Activated CD4-positive, CD25-positive, alpha-beta regulatory T cell treated with anti-CD3 and anti-CD28 coated beads, Interleukin-2, amount 50 U/mL, for 24 hours (primary cell): Measurements from ENCODE around the gene SCP2.

Experiments
- ATAC-seq, 2 donors: fragments of 150-1000 bp; cut with Tn5 transposase; one replicate each; pipeline ENCODE4 v1.10.0; 2021; ENCODE audit warnings: mild to moderate bottlenecking in 1 of 2, moderate library complexity in 1 of 2

SCP2 gene

DNA sequence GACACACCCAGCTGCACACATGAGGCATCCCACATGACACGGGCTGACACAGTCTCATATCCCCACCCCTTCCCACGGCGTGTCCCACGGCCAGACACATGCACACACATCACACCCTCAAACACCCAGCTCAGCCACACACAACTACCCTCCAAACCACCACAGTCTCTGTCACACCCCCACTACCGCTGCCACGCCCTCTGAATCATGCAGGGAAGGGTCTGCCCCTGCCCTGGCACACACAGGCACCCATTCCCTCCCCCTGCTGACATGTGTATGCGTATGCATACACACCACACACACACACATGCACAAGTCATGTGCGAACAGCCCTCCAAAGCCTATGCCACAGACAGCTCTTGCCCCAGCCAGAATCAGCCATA lies 157.5 kb downstream of the SCP2 start:
- no peak for ATAC-seq

DNA sequence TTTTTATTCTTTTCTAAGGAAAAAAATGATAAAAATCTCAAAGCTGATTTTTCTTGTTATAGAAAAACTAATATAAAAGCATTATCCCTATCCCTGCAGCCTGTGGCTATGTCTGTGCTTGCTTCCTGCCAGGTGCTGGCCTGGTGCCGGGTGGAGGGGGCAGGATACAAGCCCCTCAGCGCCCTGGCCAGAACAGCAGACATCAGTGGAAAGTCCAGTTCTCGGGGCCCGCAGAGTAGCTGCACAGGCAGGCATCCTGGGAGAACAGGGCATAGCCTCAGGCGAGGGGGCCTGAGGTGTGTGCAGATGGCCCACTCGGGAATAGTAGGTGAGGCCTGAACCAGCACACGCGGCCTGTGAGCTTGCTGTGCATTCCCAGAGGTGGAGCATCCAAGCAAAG lies 158.3 kb downstream of the SCP2 start:
- ATAC-seq = no peak

DNA sequence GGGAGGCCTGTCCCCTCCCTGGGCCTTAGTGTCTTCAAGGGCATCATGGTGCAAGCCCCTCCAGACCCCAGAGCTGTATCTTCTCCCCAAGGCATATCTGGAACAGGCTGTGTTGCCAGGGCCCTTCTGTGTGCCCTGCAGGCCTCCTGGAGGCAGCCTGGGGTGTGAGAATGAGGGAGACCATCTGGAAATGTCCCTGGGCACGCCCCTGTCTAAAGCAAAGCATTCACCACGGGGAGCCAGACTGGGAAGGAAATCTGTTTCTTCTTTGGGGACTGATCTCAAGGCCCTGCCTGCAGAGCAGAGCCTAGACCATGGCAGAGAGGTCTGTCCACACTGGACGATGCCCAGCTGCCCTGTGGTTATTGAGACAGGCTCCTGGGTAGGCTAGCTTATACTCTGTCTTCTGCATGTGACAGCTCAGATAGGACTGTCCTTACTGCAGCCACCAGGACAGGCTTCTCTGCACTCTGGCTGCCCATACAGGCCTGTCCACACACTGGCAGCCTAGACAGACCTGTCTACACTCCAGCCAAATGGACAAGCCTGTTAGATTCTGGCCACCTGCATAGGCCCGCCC lies 159.5 kb downstream of the SCP2 start:
- no peak for ATAC-seq

DNA sequence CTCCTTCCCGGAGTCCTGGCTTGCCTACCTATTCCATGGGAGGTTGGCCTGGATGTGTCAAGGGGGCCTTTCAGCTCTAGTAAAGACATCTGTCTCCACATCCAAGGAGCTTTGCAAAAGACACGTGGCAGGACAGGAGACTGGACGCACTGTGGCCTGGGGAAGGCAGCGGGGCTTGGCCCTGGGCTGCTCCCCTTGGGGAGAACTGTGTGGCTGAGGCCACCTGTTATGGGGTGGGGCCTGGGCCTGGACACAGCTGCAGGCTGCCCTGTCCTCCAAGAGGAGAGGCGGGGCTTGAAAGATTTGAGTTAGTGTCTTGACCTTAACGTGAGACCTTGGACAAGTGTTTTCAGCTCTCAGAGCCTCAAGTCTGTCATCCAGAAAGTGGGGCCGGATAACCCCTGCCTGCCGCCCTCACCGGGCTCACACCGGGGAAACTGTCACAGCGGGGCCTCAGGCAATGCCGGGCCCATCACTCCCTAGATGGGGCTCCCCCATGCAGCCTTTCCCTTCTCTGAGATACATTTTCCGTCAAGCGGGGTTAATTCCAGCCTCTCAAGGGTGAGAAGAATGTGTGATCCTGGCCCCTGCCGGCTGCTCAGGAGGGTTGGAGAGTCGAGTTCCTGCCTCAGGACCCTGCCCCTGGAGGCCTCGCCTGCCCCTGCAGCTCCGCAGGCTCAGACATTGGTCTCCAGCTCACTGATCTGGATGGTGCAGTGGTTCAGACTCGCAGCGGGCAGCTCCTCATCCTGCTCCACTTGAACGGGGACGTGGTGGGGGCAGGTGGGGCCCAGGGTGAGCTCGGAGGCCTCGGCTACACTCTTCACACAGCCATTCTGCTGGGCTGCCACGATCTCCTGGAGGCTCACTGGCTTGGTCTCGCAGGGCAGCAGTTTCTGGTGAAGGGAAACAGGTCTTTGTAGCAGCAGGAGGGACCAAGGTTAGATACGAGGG lies 160.5 kb downstream of the SCP2 start:
- no peak for ATAC-seq

DNA sequence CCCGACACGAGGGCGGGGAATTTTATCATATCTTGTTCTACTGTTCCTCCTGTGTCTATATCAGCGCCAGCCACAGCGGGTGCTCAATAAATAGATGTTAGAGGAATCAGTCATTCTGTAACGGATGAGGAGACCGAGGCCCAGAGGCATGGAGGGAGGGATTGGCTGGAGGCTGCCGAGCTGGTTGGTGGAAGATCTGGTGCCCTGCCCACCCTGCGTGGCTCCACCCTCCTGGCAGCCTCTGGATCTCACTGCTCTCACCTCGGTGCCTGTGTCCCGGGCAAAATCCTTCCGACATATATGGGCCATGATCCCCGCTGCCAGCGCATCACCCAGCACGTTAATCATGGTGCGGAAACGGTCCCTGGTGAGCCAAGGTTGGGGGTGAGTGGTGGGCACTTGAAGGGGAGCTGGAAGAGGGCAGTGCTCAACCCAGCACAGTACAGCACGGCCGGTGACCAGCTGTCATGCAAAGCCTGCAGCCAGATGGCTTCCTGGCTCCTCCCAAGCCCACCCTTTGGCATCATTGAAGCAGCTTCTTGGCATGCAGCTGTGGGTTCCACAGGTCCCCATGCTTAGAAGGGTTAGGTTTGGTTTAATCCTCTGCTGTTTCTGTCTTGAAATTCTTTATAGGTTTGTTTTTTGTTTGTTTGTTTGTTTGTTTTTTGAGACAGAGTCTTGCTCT lies 161.7 kb downstream of the SCP2 start:
- ATAC-seq = no peak

DNA sequence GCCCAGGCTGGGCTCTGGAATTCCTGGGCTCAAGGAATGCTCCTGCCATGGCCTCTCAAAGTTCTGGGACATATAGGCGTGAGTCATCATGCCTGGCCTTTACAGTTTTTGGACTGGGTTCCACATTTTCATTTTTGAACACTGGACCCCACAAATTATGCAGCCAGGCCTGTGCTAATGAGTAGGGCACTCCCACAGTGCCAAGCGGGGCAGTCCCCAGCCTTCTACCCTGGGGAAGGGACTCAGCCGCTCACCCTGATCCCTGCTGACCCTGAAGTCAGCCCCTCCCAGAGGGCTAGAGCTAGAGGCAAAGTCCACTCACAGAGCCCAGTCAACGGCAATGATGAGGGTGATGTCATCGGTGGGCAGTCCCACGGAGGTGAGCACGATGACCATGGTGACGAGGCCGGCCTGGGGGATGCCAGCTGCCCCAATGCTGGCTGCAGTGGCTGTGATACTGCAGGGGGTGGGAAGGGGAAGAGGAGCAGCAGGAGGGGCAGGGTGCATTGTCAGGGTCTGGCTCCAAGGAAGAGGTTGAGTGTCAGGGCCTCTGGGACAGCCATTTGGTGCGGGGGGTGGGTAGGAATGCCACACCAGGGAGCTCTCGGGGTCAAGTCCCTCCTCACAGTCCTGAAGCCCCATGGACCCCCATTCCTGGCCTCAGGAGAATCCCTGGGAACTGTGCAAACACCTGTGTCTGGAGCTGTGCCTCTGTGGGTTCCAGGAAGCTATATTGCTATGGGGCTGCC lies 162.6 kb downstream of the SCP2 start:
- ATAC-seq = no peak

DNA sequence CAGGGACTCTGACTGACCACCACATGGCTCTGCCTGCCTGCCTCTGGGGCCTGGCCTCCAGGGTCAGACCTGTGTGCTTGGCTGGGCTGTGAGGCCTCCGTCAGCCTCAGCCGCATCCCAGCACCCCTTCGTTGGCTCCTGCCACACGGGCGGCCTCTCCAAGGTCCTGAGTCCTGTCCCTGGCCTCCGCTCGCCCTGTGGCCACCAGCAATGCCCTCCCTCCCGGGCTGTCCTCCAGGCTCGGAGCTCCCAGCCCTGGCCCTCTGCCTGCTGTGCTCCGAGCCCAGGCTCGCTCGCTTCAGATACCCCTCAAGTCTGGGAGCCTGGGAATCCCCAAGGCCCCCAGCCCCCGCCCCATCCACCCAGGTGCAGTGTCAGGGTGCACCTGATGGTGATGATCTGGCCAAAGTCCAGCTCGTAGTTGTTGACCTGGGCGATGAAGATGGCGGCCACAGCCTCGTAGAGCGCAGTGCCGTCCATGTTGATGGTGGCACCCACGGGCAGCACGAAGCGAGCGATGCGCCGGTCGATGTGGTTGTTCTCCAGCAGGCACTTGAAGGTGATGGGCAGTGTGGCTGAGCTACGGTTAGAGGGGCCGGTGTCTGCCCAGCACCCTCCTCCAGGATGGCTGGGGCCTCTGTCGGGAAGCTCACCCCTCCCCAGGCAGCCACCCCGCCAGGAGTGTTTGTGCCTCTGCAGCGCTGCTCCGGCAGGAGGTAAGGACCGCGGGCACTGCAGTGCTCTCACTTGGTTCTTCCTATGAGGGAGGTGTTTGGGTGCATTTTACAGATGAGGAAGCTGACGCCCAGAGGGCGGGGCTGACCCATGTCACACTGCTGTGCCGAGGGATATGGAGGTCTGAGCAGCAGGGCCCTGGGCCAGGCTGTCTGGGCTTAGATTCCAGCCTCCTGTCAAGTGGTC lies 163.4 kb downstream of the SCP2 start:
- ATAC-seq = no peak

DNA sequence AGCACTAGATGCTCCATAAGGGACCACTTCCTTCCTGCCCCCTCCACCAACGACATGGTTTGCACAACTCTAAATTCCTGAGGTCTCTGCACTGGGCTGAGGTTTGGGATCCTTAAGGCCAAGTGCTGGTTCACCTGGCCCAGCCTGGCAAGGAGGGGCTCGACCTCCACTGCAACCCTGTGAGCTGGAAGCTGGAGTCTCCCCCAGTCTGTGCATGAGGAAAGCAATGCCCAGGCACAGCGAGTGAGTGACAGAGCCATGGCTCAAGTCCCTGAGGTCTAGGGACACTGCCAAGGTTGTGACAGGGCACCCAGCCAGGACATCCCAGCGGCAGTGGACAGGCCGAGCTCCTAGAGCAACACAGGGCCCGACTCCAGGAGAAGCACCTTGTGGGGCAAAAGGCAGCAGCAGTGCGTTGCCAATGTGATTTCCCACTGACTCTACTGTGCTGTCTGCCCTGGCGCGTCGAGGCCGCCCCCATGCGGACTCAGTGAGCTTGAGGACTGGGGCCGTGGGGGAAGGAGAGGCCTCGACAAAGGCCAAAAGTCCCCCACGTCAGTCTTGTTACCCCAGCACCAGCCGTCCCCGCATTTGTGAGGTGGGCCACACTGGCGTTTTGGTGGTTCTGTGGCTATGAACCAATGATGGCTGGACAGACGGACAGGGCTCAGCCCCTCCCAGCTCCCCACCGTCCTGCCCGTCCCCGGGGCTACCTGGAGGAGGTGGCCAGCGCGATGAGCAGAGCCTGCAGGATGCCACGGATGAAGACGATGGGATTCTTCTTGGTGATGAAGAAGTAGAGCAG lies 165.0 kb downstream of the SCP2 start:
- no peak for ATAC-seq

DNA sequence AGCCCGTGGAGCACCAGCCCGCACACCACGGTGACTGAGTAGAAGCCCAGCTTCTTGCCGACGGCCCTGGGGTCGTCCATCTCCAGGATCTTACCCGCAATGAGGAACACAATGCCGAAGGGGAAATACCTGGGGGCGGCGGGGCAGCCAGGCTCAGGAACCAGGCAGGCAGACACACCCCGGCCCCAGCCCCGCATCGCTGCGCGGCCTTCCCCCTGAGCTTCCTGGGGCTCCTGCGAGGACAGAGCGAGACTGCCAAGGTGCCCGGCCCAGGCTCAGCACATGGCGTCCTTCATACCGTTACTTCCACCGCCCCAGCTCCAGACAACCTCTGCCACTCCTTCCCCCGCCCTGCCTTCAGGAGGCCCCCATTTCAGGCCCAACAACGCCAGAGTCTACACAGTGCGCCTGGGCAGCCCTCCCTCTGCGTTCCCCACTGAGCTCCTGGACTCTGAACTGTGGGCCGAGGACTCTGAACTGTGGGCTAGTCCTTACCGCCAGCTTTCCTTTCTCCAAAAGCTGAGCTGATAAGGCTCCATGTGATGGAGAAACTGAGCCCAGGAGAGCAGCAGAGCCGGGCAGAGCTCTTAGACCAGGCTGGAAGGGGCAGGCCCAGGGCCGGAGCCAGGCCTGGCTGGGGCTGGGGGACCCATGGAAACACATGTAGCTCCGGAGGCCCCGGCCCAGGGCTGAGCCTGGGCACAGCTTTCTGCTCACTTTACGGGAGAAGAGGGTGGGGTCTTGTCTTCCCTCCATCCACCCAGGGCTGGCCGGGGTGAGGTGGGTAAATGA lies 165.8 kb downstream of the SCP2 start:
- no peak for ATAC-seq

DNA sequence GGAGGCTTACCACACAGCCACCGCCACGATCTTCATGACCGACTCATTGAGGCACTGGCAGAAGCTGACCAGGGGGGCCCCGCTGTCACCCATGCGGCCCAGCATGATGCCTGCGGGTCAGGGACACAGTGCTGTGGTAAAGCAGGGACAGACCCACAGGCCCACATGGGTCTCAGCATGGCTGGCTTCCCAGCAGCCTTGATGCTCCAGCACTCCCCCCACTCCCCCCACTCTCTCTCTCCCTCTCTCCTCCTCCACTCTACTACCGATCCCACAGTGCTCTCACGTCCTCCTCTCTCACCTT lies 166.3 kb downstream of the SCP2 start:
- ATAC-seq = no peak

DNA sequence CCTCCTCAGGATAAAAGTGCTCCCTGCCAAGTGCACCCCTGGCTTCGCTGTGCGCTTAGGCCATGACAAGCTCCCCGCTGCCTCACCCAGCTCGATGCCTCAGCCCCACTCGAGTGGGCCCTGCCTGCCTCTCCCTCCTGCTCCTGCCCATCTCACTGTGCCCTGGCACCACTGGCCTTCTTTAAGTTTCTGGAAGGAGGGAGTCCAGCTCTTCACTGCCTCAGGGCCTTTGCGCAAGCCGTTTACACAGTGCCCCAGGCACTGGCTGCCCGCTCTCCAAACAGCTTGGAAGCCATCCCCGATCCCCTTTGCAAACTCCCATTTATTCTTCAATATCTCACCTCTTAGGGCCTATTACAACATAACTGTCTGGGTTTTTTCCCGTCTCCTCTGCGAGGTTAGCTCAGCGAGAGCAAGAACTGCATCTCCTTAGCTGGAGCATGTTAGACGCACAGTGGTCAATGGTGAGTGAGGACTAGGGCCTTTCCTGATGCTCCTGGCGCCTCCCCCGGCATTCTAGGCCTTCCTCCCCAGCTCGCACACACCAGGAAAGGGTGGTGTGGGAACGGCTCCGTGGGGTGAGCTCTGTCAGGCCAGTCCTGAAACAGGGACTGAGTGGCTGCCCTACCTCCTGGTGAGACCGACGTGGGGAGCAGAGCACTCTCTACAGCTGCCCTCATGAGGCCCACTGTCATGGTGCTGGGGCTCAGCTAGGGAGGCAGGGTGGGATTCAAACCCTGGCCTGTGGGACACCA lies 166.9 kb downstream of the SCP2 start:
- ATAC-seq = no peak

DNA sequence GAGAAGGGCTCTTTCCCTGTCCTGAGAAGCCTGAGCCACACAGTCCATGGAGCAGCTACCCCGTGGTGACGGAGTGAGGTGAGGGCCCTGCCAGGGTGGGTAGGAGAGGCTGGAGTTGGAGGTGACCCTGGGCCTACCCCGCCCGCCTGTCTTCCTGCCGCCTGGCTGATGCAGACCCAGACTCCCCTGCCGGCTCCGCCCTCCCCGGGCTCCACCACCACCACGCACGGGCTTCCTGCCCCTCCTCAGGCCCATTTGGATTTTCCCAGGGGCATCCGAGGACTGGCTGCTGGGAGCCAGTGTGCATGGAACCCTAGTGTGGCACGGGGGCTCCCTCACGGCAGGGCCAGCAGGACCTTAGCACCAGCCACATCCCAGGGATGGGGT lies 167.4 kb downstream of the SCP2 start:
- no peak for ATAC-seq
